ENCODE results near the gene BBLN.
"Not testable (repeated sequence)": the region's sequence is repeated elsewhere in the genome, so short reads cannot be mapped to it uniquely, and the experiment has no call there.

Gene BBLN

GRCh38 chr9:128120741-128121465 is 39.2 kb upstream of the BBLN start:
- no peak for TF ChIP-seq POLR2A (IDR thresholded peaks at IDR 0.05; ENCODE audit: low read depth, low read length)
- FAIRE-seq: no peak
- DNase-seq (ENCODE audit: insufficient read length, low spot score): no peak

- no peak for TF ChIP-seq POLR2A (IDR thresholded peaks at IDR 0.05; ENCODE audit: low read depth, low read length)
- no peak for FAIRE-seq
- DNase-seq (ENCODE audit: insufficient read length, low spot score): no peak
Observed at GRCh38 chr9:128121466-128121810, 38.6 kb upstream of the BBLN start.

- no peak for TF ChIP-seq POLR2A (IDR thresholded peaks at IDR 0.05; ENCODE audit: low read depth, low read length)
- no peak for FAIRE-seq
- no peak for DNase-seq (ENCODE audit: insufficient read length, low spot score)
Observed at GRCh38 chr9:128121924-128122808, 37.9 kb upstream of the BBLN start.

- FAIRE-seq: no peak
- DNase-seq (ENCODE audit: insufficient read length, low spot score): no peak
- no peak for TF ChIP-seq POLR2A (IDR thresholded peaks at IDR 0.05; ENCODE audit: low read depth, low read length)
Observed at GRCh38 chr9:128122809-128123175, 37.3 kb upstream of the BBLN start.

GRCh38 chr9:128123451-128124080 is 36.5 kb upstream of the BBLN start:
- no peak for FAIRE-seq
- no peak for TF ChIP-seq POLR2A (IDR thresholded peaks at IDR 0.05; ENCODE audit: low read depth, low read length)

GRCh38 chr9:128124451-128124850 is 35.6 kb upstream of the BBLN start:
- DNase-seq (ENCODE audit: insufficient read length, low spot score): no peak
- no peak for FAIRE-seq
- TF ChIP-seq POLR2A (IDR thresholded peaks at IDR 0.05; ENCODE audit: low read depth, low read length): no peak

More at GRCh38 chr9:128123451-128124080, 36.5 kb upstream of the BBLN start:
- DNase-seq (ENCODE audit: insufficient read length, low spot score): no peak

GRCh38 chr9:128124873-128125579 is 35.0 kb upstream of the BBLN start:
- FAIRE-seq: no peak
- DNase-seq (ENCODE audit: insufficient read length, low spot score): no peak
- no peak for TF ChIP-seq POLR2A (IDR thresholded peaks at IDR 0.05; ENCODE audit: low read depth, low read length)

- DNase-seq (ENCODE audit: insufficient read length, low spot score) (no peak), FAIRE-seq (no peak)
- no peak for TF ChIP-seq POLR2A (IDR thresholded peaks at IDR 0.05; ENCODE audit: low read depth, low read length)
Observed at GRCh38 chr9:128125580-128126354, 34.3 kb upstream of the BBLN start.

GRCh38 chr9:128127568-128127989 is 32.5 kb upstream of the BBLN start, which contains the start of gene PTGES2:
TSS of gene PTGES2 (minus strand) at chr9:128127729. CDS start at chr9:128127717, 12 bp downstream.
- TF ChIP-seq POLR2A (IDR thresholded peaks at IDR 0.05; ENCODE audit: low read depth, low read length): peak; percentile 48
- FAIRE-seq (no peak), DNase-seq (ENCODE audit: insufficient read length, low spot score) (peak; percentile 93)

GRCh38 chr9:128127990-128128835 is 31.9 kb upstream of the BBLN start:
- peak; percentile 86 for DNase-seq (ENCODE audit: insufficient read length, low spot score)
- TF ChIP-seq POLR2A (IDR thresholded peaks at IDR 0.05; ENCODE audit: low read depth, low read length): peak; percentile 83
- no peak for FAIRE-seq

GRCh38 chr9:128128836-128129590 is 31.1 kb upstream of the BBLN start:
- FAIRE-seq (no peak), DNase-seq (ENCODE audit: insufficient read length, low spot score) (no peak)
- TF ChIP-seq POLR2A (IDR thresholded peaks at IDR 0.05; ENCODE audit: low read depth, low read length): no peak

- not testable (repeated sequence) for DNase-seq (ENCODE audit: insufficient read length, low spot score); FAIRE-seq
Observed at GRCh38 chr9:128129976-128130590, 30.0 kb upstream of the BBLN start.

- not testable (repeated sequence) for FAIRE-seq; DNase-seq (ENCODE audit: insufficient read length, low spot score)
Observed at GRCh38 chr9:128130651-128131050, 29.4 kb upstream of the BBLN start.

- not testable (repeated sequence) for FAIRE-seq; DNase-seq (ENCODE audit: insufficient read length, low spot score)
Observed at GRCh38 chr9:128131346-128131745, 28.7 kb upstream of the BBLN start.

GRCh38 chr9:128132139-128132538 is 27.9 kb upstream of the BBLN start:
- DNase-seq (ENCODE audit: insufficient read length, low spot score); FAIRE-seq: not testable (repeated sequence)

GRCh38 chr9:128135561-128135960 is 24.5 kb upstream of the BBLN start:
- not testable (repeated sequence) for DNase-seq (ENCODE audit: insufficient read length, low spot score); FAIRE-seq
